Measurements from ENCODE around the gene DUOX1. TPM values are rescaled to one million over a fixed set of nuclear protein-coding genes. Genes with fewer than 3 reads are reported as not detected.

DUOX1 gene
- total and polyA plus RNA-seq, 2 donors (not counting 3 experiments of a cell fraction or from before 2014, with no cell fraction given), result not detected

GRCh38 chr15:45197512-45197911, 67.7 kb downstream of the DUOX1 start:
- no TSS peak for BruUV-seq (replicated peaks)
- H3K4me3 ChIP-seq (replicated peaks in 1 of 3; ENCODE audit: insufficient read depth in 1 of 3, low read depth in 1 of 3, low read length in 3 of 3), result peak overlapping the region in 1 of 3 experiments; percentile 82
- TF ChIP-seq CTCF (IDR thresholded peaks at IDR 0.05; ENCODE audit: extremely low read depth in 1 of 2, insufficient read depth in 1 of 2, low read depth in 1 of 2, low read length in 2 of 2) (no peak), FOS (IDR thresholded peaks at IDR 0.05; ENCODE audit: borderline replicate concordance, insufficient read depth, low read length) (no peak), POLR2A (IDR thresholded peaks at IDR 0.05; ENCODE audit: low read depth, low read length) (no peak), EZH2 (IDR thresholded peaks at IDR 0.05; ENCODE audit: borderline replicate concordance, low read depth, low read length, severe bottlenecking) (no peak), MAX (IDR thresholded peaks at IDR 0.05; ENCODE audit: insufficient read depth, insufficient read length) (no peak), MYC (IDR thresholded peaks at IDR 0.05; ENCODE audit: low read depth, low read length) (no peak), POLR2AphosphoS5 (IDR thresholded peaks at IDR 0.05; ENCODE audit: insufficient read depth, low read depth, low read length) (no peak), GATA2 (IDR thresholded peaks at IDR 0.05; ENCODE audit: insufficient read depth, insufficient read length, low read depth, low read length) (no peak), JUN (IDR thresholded peaks at IDR 0.05; ENCODE audit: borderline replicate concordance, insufficient read depth, insufficient read length, low read depth) (no peak)
- no peaks in the 10 kb centered on the region for H3K36me3 ChIP-seq (ENCODE audit: control insufficient read depth in 2 of 2, extremely low read depth in 1 of 2, insufficient read depth in 2 of 2, low read length in 2 of 2)
- H3K27me3 ChIP-seq (ENCODE audit: control insufficient read depth in 2 of 2, insufficient read depth in 2 of 2, low read length in 2 of 2), result peaks cover under 1 to 4% of the 10 kb centered on the region in 2 experiments
- no peaks in the 10 kb centered on the region for H3K9me1 ChIP-seq (replicated peaks; ENCODE audit: control insufficient read depth, extremely low read depth, insufficient read depth, low read length)
- no peak for FAIRE-seq
- H2AFZ ChIP-seq (ENCODE audit: low read depth, low read length), result no peak overlapping the region
- no peak for DNase-seq (ENCODE audit: low read depth, low spot score)
- CTCF ChIA-PET, result interaction anchor here (1.0 to 2.2 kb wide), 9 partner anchors 9 to 80 kb away, joined by 3 to 16 read pairs (median 6); partner anchors contain the start of gene SHF
- no peak overlapping the region for H3K27ac ChIP-seq (ENCODE audit: insufficient read depth, low read depth, low read length)
- intact Hi-C loops (cut with micrococcal nuclease) (loop anchor here (10.0 kb wide), 1 partner anchor 483 kb away; the partner anchor contains the start of genes B2M and PATL2), dilution Hi-C loops (cut with MboI; ENCODE audit: extremely low pct_ligation_motif_present, low sequenced_read_pairs) (no loop called here)
- no peak overlapping the region for H3K9ac ChIP-seq (replicated peaks; ENCODE audit: extremely low read depth, insufficient read depth, low read length)
- H3K9me3 ChIP-seq (replicated peaks; ENCODE audit: control insufficient read depth, insufficient read depth, low read length), result no peaks in the 10 kb centered on the region
- peak overlapping the region; percentile 77 for H3K4me2 ChIP-seq (ENCODE audit: insufficient read depth, low read length)
- no peaks in the 10 kb centered on the region for H3K79me2 ChIP-seq (ENCODE audit: control insufficient read depth, insufficient read depth, low read length)
- no peaks in the 10 kb centered on the region for H4K20me1 ChIP-seq (replicated peaks; ENCODE audit: control insufficient read depth, extremely low read depth, insufficient read depth, low read length)
- POLR2A ChIA-PET, result interaction anchor here (1.2 kb wide), 1 partner anchor 34 kb away, joined by 4 read pairs; no protein-coding TSS in a partner anchor
- H3K4me1 ChIP-seq (ENCODE audit: control insufficient read depth, extremely low read depth, insufficient read depth, low read length), result peaks cover 8% of the 10 kb centered on the region
